HEK293T (cell line): ENCODE measurements around the gene STARD5.

Experiments used
- ARNT ChIP-seq: fragments of 450-650 bp; IDR thresholded peaks from 2 replicates; pipeline ENCODE4 v1.6.1; 2017; ENCODE audit warnings: mild to moderate bottlenecking
- BHLHE40 ChIP-seq: fragments of 450-650 bp; IDR thresholded peaks from 2 replicates; pipeline ENCODE4 v1.6.1; 2016; ENCODE audit warnings: mild to moderate bottlenecking, moderate library complexity, borderline replicate concordance
- ELF4 ChIP-seq: fragments of 450-650 bp; IDR thresholded peaks from 2 replicates; pipeline ENCODE4 v1.6.1; 2017; ENCODE audit warnings: antibody characterized with exemption
- FOXA1 ChIP-seq: fragments of 450-650 bp; IDR thresholded peaks from 2 replicates; pipeline ENCODE4 v1.6.1; 2016; ENCODE audit warnings: mild to moderate bottlenecking
- FOXK2 ChIP-seq: fragments of 450-650 bp; IDR thresholded peaks from 2 replicates; pipeline ENCODE4 v1.6.1; 2016; ENCODE audit warnings: mild to moderate bottlenecking
- FOXM1 ChIP-seq: fragments of 450-650 bp; IDR thresholded peaks from 2 replicates; pipeline ENCODE4 v1.6.1; 2017; ENCODE audit warnings: mild to moderate bottlenecking, borderline replicate concordance
- HDGF ChIP-seq: fragments of 450-650 bp; IDR thresholded peaks from 2 replicates; pipeline ENCODE4 v1.6.1; 2017; ENCODE audit warnings: antibody characterized with exemption, borderline replicate concordance
- LEF1 ChIP-seq: fragments of 450-650 bp; IDR thresholded peaks from 2 replicates; pipeline ENCODE4 v1.6.1; 2017; ENCODE audit warnings: mild to moderate bottlenecking, borderline replicate concordance
- NFRKB ChIP-seq: fragments of 450-650 bp; IDR thresholded peaks from 2 replicates; pipeline ENCODE4 v1.6.1; 2016; ENCODE audit warnings: mild to moderate bottlenecking, moderate library complexity
- PKNOX1 ChIP-seq: fragments of 450-650 bp; IDR thresholded peaks from 2 replicates; pipeline ENCODE4 v1.6.1; 2016
- SUZ12 ChIP-seq: fragments of 450-650 bp; IDR thresholded peaks from 2 replicates; pipeline ENCODE4 v1.6.1; 2016; ENCODE audit warnings: mild to moderate bottlenecking

GRCh38 chr15:81298611-81299010 lies 25.3 kb downstream of the STARD5 start:
- TF ChIP-seq FOXM1 (no peak), ARNT (no peak), PKNOX1 (no peak), LEF1 (no peak), FOXA1 (no peak), HDGF (no peak), ELF4 (no peak), BHLHE40 (no peak), NFRKB (no peak), SUZ12 (no peak), FOXK2 (no peak)
